GM21723 (cell line): ENCODE results near the gene ALPP.
"Not testable (repeated sequence)": the region's sequence is repeated elsewhere in the genome, so short reads cannot be mapped to it uniquely, and the experiment has no call there.

Source experiments
- ATAC-seq: cut with Tn5 transposase; IDR thresholded peaks from one replicate; pipeline ENCODE4 v1.9.1; 2021; ENCODE audit warnings: mild to moderate bottlenecking, moderate library complexity; ENCODE audit not compliant: unreplicated experiment

ALPP gene

GRCh38 chr2:232378735-232379151 lies at the start of gene ALPP:
ALPP (plus strand) TSS chr2:232378751; CDS start chr2:232378803, 52 bp downstream.
- not testable (repeated sequence) for ATAC-seq

GRCh38 chr2:232329716-232330067 lies 48.9 kb upstream of the ALPP start:
- no peak for ATAC-seq

- ATAC-seq = no peak
Observed at GRCh38 chr2:232330068-232330999, 48.2 kb upstream of the ALPP start.

- ATAC-seq = not testable (repeated sequence)
Observed at GRCh38 chr2:232331061-232331460, 47.5 kb upstream of the ALPP start.

GRCh38 chr2:232331641-232332040 lies 46.9 kb upstream of the ALPP start:
- ATAC-seq = not testable (repeated sequence)

- ATAC-seq = not testable (repeated sequence)
Observed at GRCh38 chr2:232332244-232332939, 46.2 kb upstream of the ALPP start.

GRCh38 chr2:232332940-232333259 lies 45.7 kb upstream of the ALPP start:
- no peak for ATAC-seq

GRCh38 chr2:232333361-232334135 lies 45.0 kb upstream of the ALPP start:
- no peak for ATAC-seq

- not testable (repeated sequence) for ATAC-seq
Observed at GRCh38 chr2:232334136-232334884, 44.2 kb upstream of the ALPP start.

GRCh38 chr2:232334885-232335205 lies 43.7 kb upstream of the ALPP start:
- ATAC-seq = not testable (repeated sequence)

GRCh38 chr2:232335206-232335858 lies 43.2 kb upstream of the ALPP start:
- ATAC-seq = not testable (repeated sequence)

- ATAC-seq = no peak
Observed at GRCh38 chr2:232335859-232336215, 42.7 kb upstream of the ALPP start.

GRCh38 chr2:232336241-232336736 lies 42.3 kb upstream of the ALPP start:
- ATAC-seq = no peak

- ATAC-seq = no peak
Observed at GRCh38 chr2:232336981-232337720, 41.4 kb upstream of the ALPP start.

GRCh38 chr2:232338094-232338758 lies 40.3 kb upstream of the ALPP start:
- not testable (repeated sequence) for ATAC-seq

- ATAC-seq = no peak
Observed at GRCh38 chr2:232338759-232339106, 39.8 kb upstream of the ALPP start.

- ATAC-seq = no peak
Observed at GRCh38 chr2:232339121-232340081, 39.1 kb upstream of the ALPP start.
